ENCODE measurements around the gene SMIM44.

Gene SMIM44

DNA sequence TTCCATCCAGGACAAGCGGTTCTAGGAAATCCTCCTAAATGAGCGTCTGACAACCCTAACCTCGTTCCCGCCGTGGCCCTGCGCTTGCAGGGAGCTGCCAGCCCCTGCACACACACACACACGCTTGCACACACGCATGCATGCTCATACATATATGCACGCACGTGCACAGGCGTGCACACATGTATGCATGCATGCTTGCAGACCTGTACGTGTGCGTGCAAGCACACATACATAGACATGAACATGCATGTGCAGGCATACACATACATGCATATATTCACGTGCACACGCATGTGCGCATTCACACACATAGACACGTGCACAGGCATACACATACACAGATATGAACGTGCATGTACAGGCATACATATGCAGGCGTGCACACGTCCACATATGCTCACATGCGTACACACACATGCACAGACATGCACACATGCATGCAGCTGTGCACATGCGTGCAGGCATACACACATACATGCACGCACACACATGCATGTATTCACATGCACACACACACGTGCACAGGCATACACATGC lies 38.5 kb downstream of the SMIM44 start:
- intact Hi-C loops (cut with micrococcal nuclease), result no loop called here
- Mint-ChIP-seq H3K4me3 (no peak overlapping the region), H3K9me3 (no peaks in the 10 kb centered on the region), H3K27me3 (no peaks in the 10 kb centered on the region), H3K36me3 (ENCODE audit: low read depth) (peaks cover 99% of the 10 kb centered on the region), H3K27ac (no peak overlapping the region), H3K4me1 (ENCODE audit: low read depth) (peaks cover 11% of the 10 kb centered on the region)

GRCh38 chr19:3443840-3444694 lies 39.2 kb downstream of the SMIM44 start:
- Mint-ChIP-seq H3K4me3 (no peak overlapping the region), H3K36me3 (ENCODE audit: low read depth) (peaks cover 94% of the 10 kb centered on the region), H3K9me3 (no peaks in the 10 kb centered on the region), H3K27me3 (no peaks in the 10 kb centered on the region), H3K4me1 (ENCODE audit: low read depth) (peaks cover 12% of the 10 kb centered on the region), H3K27ac (no peak overlapping the region)
- intact Hi-C loops (cut with micrococcal nuclease), result no loop called here

GRCh38 chr19:3442487-3443071 lies 40.7 kb downstream of the SMIM44 start:
- H3K27me3 Mint-ChIP-seq, result no peaks in the 10 kb centered on the region
- peaks cover 12% of the 10 kb centered on the region for H3K4me1 Mint-ChIP-seq (ENCODE audit: low read depth)
- no peak overlapping the region for H3K27ac Mint-ChIP-seq
- H3K36me3 Mint-ChIP-seq (ENCODE audit: low read depth), result peaks cover 94% of the 10 kb centered on the region
- no peaks in the 10 kb centered on the region for H3K9me3 Mint-ChIP-seq
- intact Hi-C loops (cut with micrococcal nuclease), result no loop called here
- H3K4me3 Mint-ChIP-seq, result no peak overlapping the region

- peaks cover 12% of the 10 kb centered on the region for H3K4me1 Mint-ChIP-seq (ENCODE audit: low read depth)
- intact Hi-C loops (cut with micrococcal nuclease), result no loop called here
- H3K27ac Mint-ChIP-seq, result no peak overlapping the region
- no peaks in the 10 kb centered on the region for H3K27me3 Mint-ChIP-seq
- no peaks in the 10 kb centered on the region for H3K9me3 Mint-ChIP-seq
- H3K36me3 Mint-ChIP-seq (ENCODE audit: low read depth), result peaks cover 94% of the 10 kb centered on the region
- no peak overlapping the region for H3K4me3 Mint-ChIP-seq
Observed at GRCh38 chr19:3441986-3442329, 41.3 kb downstream of the SMIM44 start.

- intact Hi-C loops (cut with micrococcal nuclease), result no loop called here
- Mint-ChIP-seq H3K36me3 (ENCODE audit: low read depth) (peaks cover 95% of the 10 kb centered on the region), H3K9me3 (no peaks in the 10 kb centered on the region), H3K4me1 (ENCODE audit: low read depth) (peaks cover 12% of the 10 kb centered on the region), H3K27me3 (no peaks in the 10 kb centered on the region), H3K4me3 (no peak overlapping the region), H3K27ac (peak overlapping the region; percentile 20)
Observed at GRCh38 chr19:3441089-3441985, 41.9 kb downstream of the SMIM44 start.

DNA sequence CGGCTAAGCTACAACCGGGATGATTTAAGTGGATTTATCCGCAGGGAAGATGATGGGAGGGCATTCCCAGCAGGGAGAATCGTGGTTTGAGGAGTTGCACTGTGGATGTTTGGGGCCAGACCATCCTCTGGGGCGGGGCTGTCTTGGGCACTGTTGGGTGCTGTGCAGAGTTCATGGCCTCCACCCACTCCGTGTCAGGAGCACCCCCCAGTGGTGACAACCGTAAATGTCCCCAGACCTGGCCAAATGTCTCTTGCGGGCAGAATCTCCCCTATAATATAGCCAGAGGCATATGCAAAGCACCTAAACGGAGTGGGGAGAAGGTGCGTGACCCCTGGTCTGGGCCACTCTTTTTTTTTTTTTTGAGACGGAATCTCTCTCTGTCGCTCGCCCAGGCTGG lies 43.2 kb downstream of the SMIM44 start:
- intact Hi-C loops (cut with micrococcal nuclease), result loop anchor here (1.0 kb wide), 1 partner anchor 113 kb away; no protein-coding TSS in a partner anchor
- Mint-ChIP-seq H3K4me3 (no peak overlapping the region), H3K27me3 (no peaks in the 10 kb centered on the region), H3K36me3 (ENCODE audit: low read depth) (peaks cover 95% of the 10 kb centered on the region), H3K27ac (no peak overlapping the region), H3K9me3 (no peaks in the 10 kb centered on the region), H3K4me1 (ENCODE audit: low read depth) (peaks cover 21% of the 10 kb centered on the region)

GRCh38 chr19:3434630-3435553 lies 48.3 kb downstream of the SMIM44 start:
- intact Hi-C loops (cut with micrococcal nuclease), result loop anchor here (5.0 kb wide), 1 partner anchor 68 kb away; the partner anchor contains the start of gene NFIC
- peaks cover 11% of the 10 kb centered on the region for H3K9me3 Mint-ChIP-seq
- no peaks in the 10 kb centered on the region for H3K27me3 Mint-ChIP-seq
- H3K27ac Mint-ChIP-seq, result peak overlapping the region; percentile 92
- peaks cover 82% of the 10 kb centered on the region for H3K36me3 Mint-ChIP-seq (ENCODE audit: low read depth)
- peaks cover 37% of the 10 kb centered on the region for H3K4me1 Mint-ChIP-seq (ENCODE audit: low read depth)
- H3K4me3 Mint-ChIP-seq, result peak overlapping the region; percentile 79

- intact Hi-C loops (cut with micrococcal nuclease), result loop anchor here (5.0 kb wide), 1 partner anchor 67 kb away; the partner anchor contains the start of gene NFIC
- Mint-ChIP-seq H3K27ac (peak overlapping the region; percentile 92), H3K9me3 (peaks cover 11% of the 10 kb centered on the region), H3K4me3 (peak overlapping the region; percentile 79), H3K27me3 (no peaks in the 10 kb centered on the region), H3K36me3 (ENCODE audit: low read depth) (peaks cover 77% of the 10 kb centered on the region), H3K4me1 (ENCODE audit: low read depth) (peaks cover 44% of the 10 kb centered on the region)
Observed at GRCh38 chr19:3433805-3434540, 49.3 kb downstream of the SMIM44 start.

DNA sequence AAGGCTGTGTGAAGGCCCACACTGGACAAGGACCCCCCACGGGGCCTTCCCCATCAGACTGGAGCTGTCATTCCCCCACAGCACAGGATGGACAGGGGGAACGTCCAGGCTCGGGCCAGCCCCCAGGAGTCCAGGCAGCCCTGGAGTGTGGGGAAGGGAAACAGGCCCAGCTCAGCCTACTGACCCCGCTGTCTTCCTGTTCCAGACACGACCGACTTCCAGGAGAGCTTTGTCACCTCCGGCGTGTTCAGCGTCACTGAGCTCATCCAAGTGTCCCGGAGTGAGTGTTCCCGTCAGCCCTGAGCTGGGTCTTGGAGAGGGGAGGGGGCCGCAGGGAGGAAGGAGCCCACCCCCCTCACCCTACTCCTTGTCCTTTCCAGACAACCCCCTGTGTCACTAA lies 49.9 kb downstream of the SMIM44 start:
- Mint-ChIP-seq H3K4me1 (ENCODE audit: low read depth) (peaks cover 51% of the 10 kb centered on the region), H3K27me3 (no peaks in the 10 kb centered on the region), H3K36me3 (ENCODE audit: low read depth) (peaks cover 71% of the 10 kb centered on the region), H3K9me3 (peaks cover 11% of the 10 kb centered on the region), H3K4me3 (no peak overlapping the region), H3K27ac (peak overlapping the region; percentile 92)
- intact Hi-C loops (cut with micrococcal nuclease), result loop anchor here (5.0 kb wide), 1 partner anchor 66 kb away; the partner anchor contains the start of gene NFIC

Data from dendritic cell treated with granulocyte-macrophage colony-stimulating factor and Interleukin-4, amounts not matched to agents 40 ng/mL and 50 ng/mL, for 4 days (primary cell).